Endothelial cell (in vitro differentiated cells): ENCODE data around the gene BCL7A. TPM values are rescaled to one million over a fixed set of nuclear protein-coding genes. Genes with fewer than 3 reads are reported as not detected.
A peak's percentile ranks its signal among the peaks of the same experiment; 100 is the strongest.

ENCODE experiments used
- DNase-seq: peaks from one replicate; pipeline ENCODE4 v3.0.0; 2021; ENCODE audit warnings: low spot score
- H3K27ac Mint-ChIP-seq: one replicate; pipeline ENCODE4 v1.8.0; 2021; ENCODE audit warnings: mixed read lengths, inconsistent platforms; ENCODE audit not compliant: unreplicated experiment
- H3K27me3 Mint-ChIP-seq: one replicate; pipeline ENCODE4 v1.8.0; 2021; ENCODE audit warnings: mild to moderate bottlenecking, moderate library complexity, mixed read lengths, inconsistent platforms; ENCODE audit not compliant: unreplicated experiment
- H3K36me3 Mint-ChIP-seq: one replicate; pipeline ENCODE4 v1.8.0; 2021; ENCODE audit warnings: mild to moderate bottlenecking, low read depth, mixed read lengths, inconsistent platforms; ENCODE audit not compliant: unreplicated experiment
- H3K4me1 Mint-ChIP-seq: one replicate; pipeline ENCODE4 v1.8.0; 2021; ENCODE audit warnings: mild to moderate bottlenecking, mixed read lengths, inconsistent platforms; ENCODE audit not compliant: unreplicated experiment
- H3K4me3 Mint-ChIP-seq: one replicate; pipeline ENCODE4 v1.8.0; 2021; ENCODE audit warnings: mild to moderate bottlenecking, mixed read lengths, inconsistent platforms; ENCODE audit not compliant: unreplicated experiment
- H3K9me3 Mint-ChIP-seq: one replicate; pipeline ENCODE4 v1.8.0; 2021; ENCODE audit warnings: mixed read lengths, inconsistent platforms; ENCODE audit not compliant: unreplicated experiment
- CTCF ChIP-seq: fragments of 200-600 bp; sonication (generic); IDR thresholded peaks from one replicate; pipeline ENCODE4 v1.5.0; 2021; ENCODE audit warnings: antibody characterized with exemption; ENCODE audit not compliant: unreplicated experiment
- total RNA-seq: library from RNA; stranded (reverse); fragmentation: NEBNext Ultra II Directional; extraction: Animal tissue kit (Norgen Biotek cat#: 25700); gene quantifications from one replicate; pipeline ENCODE4 v1.2.1, GENCODE V29; 2021; ENCODE audit not compliant: unreplicated experiment

The BCL7A gene
- total RNA-seq, 1 donor from 2014 or later, result 6.2 TPM

- Mint-ChIP-seq H3K36me3 (peaks cover 4% of the 10 kb centered on the region), H3K27ac (peak overlapping the region; percentile 70), H3K27me3 (peaks cover 7% of the 10 kb centered on the region), H3K4me1 (peaks cover 46% of the 10 kb centered on the region), H3K4me3 (no peak overlapping the region), H3K9me3 (no peaks in the 10 kb centered on the region)
- DNase-seq, result no peak
- no peak for TF ChIP-seq CTCF
These were observed 75.0 kb downstream of the BCL7A start for GRCh38 chr12:122096591-122097149.

GRCh38 chr12:122097584-122097926 is 75.9 kb downstream of the BCL7A start:
- DNase-seq, result peak; percentile 35
- Mint-ChIP-seq H3K27me3 (peaks cover 4% of the 10 kb centered on the region), H3K27ac (peak overlapping the region; percentile 89), H3K36me3 (peaks cover 5% of the 10 kb centered on the region), H3K9me3 (no peaks in the 10 kb centered on the region), H3K4me3 (peak overlapping the region; percentile 62), H3K4me1 (peaks cover 44% of the 10 kb centered on the region)
- no peak for TF ChIP-seq CTCF

GRCh38 chr12:122097927-122098756 is 76.5 kb downstream of the BCL7A start:
- TF ChIP-seq CTCF, result no peak
- H3K27ac Mint-ChIP-seq, result peak overlapping the region; percentile 89
- peaks cover 8% of the 10 kb centered on the region for H3K36me3 Mint-ChIP-seq
- peaks cover 4% of the 10 kb centered on the region for H3K27me3 Mint-ChIP-seq
- DNase-seq, result no peak
- no peaks in the 10 kb centered on the region for H3K9me3 Mint-ChIP-seq
- H3K4me1 Mint-ChIP-seq, result peaks cover 44% of the 10 kb centered on the region
- H3K4me3 Mint-ChIP-seq, result peak overlapping the region; percentile 65

- no peak for TF ChIP-seq CTCF
- no peak for DNase-seq
- H3K4me3 Mint-ChIP-seq, result no peak overlapping the region
- H3K27me3 Mint-ChIP-seq, result peaks cover 6% of the 10 kb centered on the region
- H3K36me3 Mint-ChIP-seq, result peaks cover 8% of the 10 kb centered on the region
- H3K9me3 Mint-ChIP-seq, result no peaks in the 10 kb centered on the region
- no peak overlapping the region for H3K27ac Mint-ChIP-seq
- peaks cover 44% of the 10 kb centered on the region for H3K4me1 Mint-ChIP-seq
These were observed 77.6 kb downstream of the BCL7A start for GRCh38 chr12:122099280-122099749.

GRCh38 chr12:122099856-122100255 is 78.2 kb downstream of the BCL7A start:
- H3K27ac Mint-ChIP-seq, result no peak overlapping the region
- peaks cover 46% of the 10 kb centered on the region for H3K4me1 Mint-ChIP-seq
- H3K36me3 Mint-ChIP-seq, result peaks cover 8% of the 10 kb centered on the region
- no peak for TF ChIP-seq CTCF
- no peaks in the 10 kb centered on the region for H3K9me3 Mint-ChIP-seq
- H3K4me3 Mint-ChIP-seq, result no peak overlapping the region
- no peak for DNase-seq
- peaks cover 6% of the 10 kb centered on the region for H3K27me3 Mint-ChIP-seq
